Smooth muscle cell (in vitro differentiated cells): Measurements from ENCODE around the gene PMAIP1. TPM values are rescaled to one million over a fixed set of nuclear protein-coding genes. Genes with fewer than 3 reads are reported as not detected.

Experiments
- DNase-seq: peaks from one replicate; lab custom pipeline; 2025; ENCODE audit not compliant: unreplicated experiment; lab: John Stamatoyannopoulos, UW
- H2AFZ ChIP-seq: fragments of 200-600 bp; sonication (generic); 2 replicates; pipeline ENCODE4 v1.6.0; 2016; ENCODE audit warnings: antibody characterized with exemption, low read depth, mild to moderate bottlenecking
- H3F3A ChIP-seq: fragments of 200-600 bp; sonication (generic); 2 replicates; pipeline ENCODE4 v1.6.0; 2017; ENCODE audit warnings: antibody characterized with exemption, low read depth
- H3K27ac ChIP-seq: fragments of 200-600 bp; sonication (generic); 2 replicates; pipeline ENCODE4 v1.5.1; 2016; ENCODE audit warnings: low read depth, mild to moderate bottlenecking
- H3K27me3 ChIP-seq: fragments of 200-600 bp; sonication (generic); 2 replicates; pipeline ENCODE4 v1.6.1; 2016; ENCODE audit warnings: low read depth, mild to moderate bottlenecking
- H3K36me3 ChIP-seq: fragments of 200-600 bp; sonication (generic); 2 replicates; pipeline ENCODE4 v1.5.1; 2016; ENCODE audit warnings: low read depth
- H3K4me1 ChIP-seq: fragments of 200-600 bp; sonication (generic); 2 replicates; pipeline ENCODE4 v1.5.1; 2016; ENCODE audit warnings: low read depth
- H3K4me2 ChIP-seq: fragments of 200-600 bp; sonication (generic); 2 replicates; pipeline ENCODE4 v1.6.0; 2016; ENCODE audit warnings: mild to moderate bottlenecking
- H3K4me3 ChIP-seq: fragments of 200-600 bp; sonication (generic); 2 replicates; pipeline ENCODE4 v1.5.1; 2016; ENCODE audit warnings: mild to moderate bottlenecking
- H3K79me2 ChIP-seq: fragments of 200-600 bp; sonication (generic); 2 replicates; pipeline ENCODE4 v1.6.0; 2016; ENCODE audit warnings: low read depth, mild to moderate bottlenecking
- H3K9ac ChIP-seq: fragments of 200-600 bp; sonication (generic); 2 replicates; pipeline ENCODE4 v1.6.0; 2016; ENCODE audit warnings: low read depth
- H3K9me3 ChIP-seq: fragments of 200-600 bp; sonication (generic); replicated peaks from 2 replicates; pipeline ENCODE4 v1.5.1; 2016; ENCODE audit warnings: low read depth
- H4K20me1 ChIP-seq: fragments of 200-600 bp; sonication (generic); 2 replicates; pipeline ENCODE4 v1.6.0; 2016; ENCODE audit warnings: low read depth
- CTCF ChIP-seq: fragments of 200-600 bp; sonication (generic); IDR thresholded peaks from 2 replicates; pipeline ENCODE4 v1.5.1; 2017; ENCODE audit warnings: borderline replicate concordance, mild to moderate bottlenecking, antibody characterized with exemption; ENCODE audit not compliant: insufficient read depth, poor library complexity, severe bottlenecking
- WGBS: methylation state at CpG from one replicate; pipeline ENCODE4 v1.1.7; 2016; ENCODE audit warnings: low lambda C conversion rate; 5-methylcytosine and 5-hydroxymethylcytosine counted together
- polyA plus RNA-seq: library from polyadenylated mRNA; unstranded; fragments of >200 nt; fragmentation: Nextera tagmentation; extraction: Ambion mirVana; gene quantifications from 2 replicates; pipeline ENCODE4 v1.2.1, GENCODE V29; 2016
- total RNA-seq: library from RNA; depleted of rRNA; stranded (reverse); fragments of >200 nt; gene quantifications from 2 replicates; pipeline ENCODE4 v1.2.3, GENCODE V29; 2014

Gene PMAIP1
- total and polyA plus RNA-seq, 2 experiments from 2014 or later: 18.0 to 37.5 TPM

GRCh38 chr18:59923539-59924196, 23.9 kb downstream of the PMAIP1 start:
- no peak for TF ChIP-seq CTCF
- Histone ChIP-seq H2AFZ (no peak overlapping the region), H3K27ac (peak overlapping the region; percentile 91), H3K4me1 (peaks cover 3% of the 10 kb centered on the region), H3K9me3 (no peaks in the 10 kb centered on the region), H3F3A (no peaks in the 10 kb centered on the region), H3K36me3 (no peaks in the 10 kb centered on the region), H3K9ac (peak overlapping the region; percentile 67), H3K4me3 (no peak overlapping the region), H3K4me2 (peak overlapping the region; percentile 38), H3K79me2 (no peaks in the 10 kb centered on the region), H3K27me3 (peaks cover 17% of the 10 kb centered on the region), H4K20me1 (no peaks in the 10 kb centered on the region)
- WGBS: 85% methylated on average over 6 of the region's 6 CpGs
- no peak for DNase-seq

GRCh38 chr18:59926131-59926530, 26.3 kb downstream of the PMAIP1 start:
- H3K9ac ChIP-seq: no peak overlapping the region
- no peak overlapping the region for H2AFZ ChIP-seq
- H4K20me1 ChIP-seq: no peaks in the 10 kb centered on the region
- no peaks in the 10 kb centered on the region for H3K9me3 ChIP-seq
- H3K4me3 ChIP-seq: no peak overlapping the region
- H3K4me1 ChIP-seq: no peaks in the 10 kb centered on the region
- DNase-seq: no peak
- 92% methylated on average over 5 of the region's 5 CpGs for WGBS
- no peaks in the 10 kb centered on the region for H3K79me2 ChIP-seq
- H3K4me2 ChIP-seq: no peak overlapping the region
- H3K27ac ChIP-seq: no peak overlapping the region
- H3F3A ChIP-seq: no peaks in the 10 kb centered on the region
- TF ChIP-seq CTCF: no peak
- no peaks in the 10 kb centered on the region for H3K36me3 ChIP-seq
- peaks cover 21% of the 10 kb centered on the region for H3K27me3 ChIP-seq

GRCh38 chr18:59927246-59927825, 27.5 kb downstream of the PMAIP1 start:
- no peaks in the 10 kb centered on the region for H3K9me3 ChIP-seq
- WGBS: 79% methylated on average over 5 of the region's 5 CpGs
- no peak overlapping the region for H3K9ac ChIP-seq
- no peaks in the 10 kb centered on the region for H3F3A ChIP-seq
- no peak for TF ChIP-seq CTCF
- no peaks in the 10 kb centered on the region for H3K36me3 ChIP-seq
- no peak overlapping the region for H3K4me3 ChIP-seq
- no peak overlapping the region for H3K4me2 ChIP-seq
- H4K20me1 ChIP-seq: no peaks in the 10 kb centered on the region
- no peak overlapping the region for H3K27ac ChIP-seq
- no peaks in the 10 kb centered on the region for H3K4me1 ChIP-seq
- H3K27me3 ChIP-seq: peaks cover 21% of the 10 kb centered on the region
- no peak overlapping the region for H2AFZ ChIP-seq
- no peak for DNase-seq
- no peaks in the 10 kb centered on the region for H3K79me2 ChIP-seq

GRCh38 chr18:59928201-59928600, 28.4 kb downstream of the PMAIP1 start:
- no peak overlapping the region for H2AFZ ChIP-seq
- no peaks in the 10 kb centered on the region for H3K4me1 ChIP-seq
- H4K20me1 ChIP-seq: no peaks in the 10 kb centered on the region
- H3K27me3 ChIP-seq: peaks cover 21% of the 10 kb centered on the region
- H3K79me2 ChIP-seq: no peaks in the 10 kb centered on the region
- no peaks in the 10 kb centered on the region for H3K9me3 ChIP-seq
- H3K27ac ChIP-seq: no peak overlapping the region
- 85% methylated on average over 2 of the region's 2 CpGs for WGBS
- DNase-seq: no peak
- H3K4me3 ChIP-seq: no peak overlapping the region
- H3K36me3 ChIP-seq: no peaks in the 10 kb centered on the region
- H3K9ac ChIP-seq: no peak overlapping the region
- H3K4me2 ChIP-seq: no peak overlapping the region
- no peaks in the 10 kb centered on the region for H3F3A ChIP-seq
- TF ChIP-seq CTCF: no peak
